Fibroblast of skin of right biceps (primary cell): ENCODE data around the gene ATP9A.
"Not testable (repeated sequence)": the region's sequence is repeated elsewhere in the genome, so short reads cannot be mapped to it uniquely, and the experiment has no call there.

Experiments
- DNase-seq: peaks from one replicate; pipeline ENCODE4 v3.0.0-alpha.2; 2013

Gene ATP9A

DNA sequence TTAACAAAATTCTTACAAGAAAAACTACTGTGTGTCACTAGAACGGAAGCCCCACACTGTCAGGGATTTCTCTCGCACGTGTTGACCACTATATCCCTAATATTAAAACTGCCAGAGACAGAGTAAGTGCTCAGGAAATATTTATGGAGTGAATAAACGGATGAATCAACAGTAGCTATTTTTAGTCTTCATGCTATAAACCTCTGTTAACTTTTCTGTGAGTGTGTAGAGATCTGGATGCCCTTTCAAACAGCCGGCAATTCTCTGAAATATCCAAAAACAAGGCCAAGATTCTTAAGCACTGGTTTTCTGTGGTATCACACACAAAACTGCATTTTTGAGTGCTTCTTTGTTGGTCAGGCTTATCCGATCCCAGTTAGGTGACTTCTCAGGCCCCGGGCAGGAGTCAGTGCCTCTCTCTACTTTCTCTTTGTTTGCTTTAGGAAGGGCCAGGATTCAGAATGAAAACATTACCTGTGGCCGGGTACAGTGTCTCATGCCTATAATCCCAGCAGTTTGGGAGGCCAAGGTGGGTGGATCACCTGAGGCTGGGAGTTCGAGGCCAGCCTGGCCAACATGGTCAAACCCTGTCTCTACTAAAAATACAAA lies 15.7 kb downstream of the ATP9A start:
- peak; percentile 95 for DNase-seq

DNA sequence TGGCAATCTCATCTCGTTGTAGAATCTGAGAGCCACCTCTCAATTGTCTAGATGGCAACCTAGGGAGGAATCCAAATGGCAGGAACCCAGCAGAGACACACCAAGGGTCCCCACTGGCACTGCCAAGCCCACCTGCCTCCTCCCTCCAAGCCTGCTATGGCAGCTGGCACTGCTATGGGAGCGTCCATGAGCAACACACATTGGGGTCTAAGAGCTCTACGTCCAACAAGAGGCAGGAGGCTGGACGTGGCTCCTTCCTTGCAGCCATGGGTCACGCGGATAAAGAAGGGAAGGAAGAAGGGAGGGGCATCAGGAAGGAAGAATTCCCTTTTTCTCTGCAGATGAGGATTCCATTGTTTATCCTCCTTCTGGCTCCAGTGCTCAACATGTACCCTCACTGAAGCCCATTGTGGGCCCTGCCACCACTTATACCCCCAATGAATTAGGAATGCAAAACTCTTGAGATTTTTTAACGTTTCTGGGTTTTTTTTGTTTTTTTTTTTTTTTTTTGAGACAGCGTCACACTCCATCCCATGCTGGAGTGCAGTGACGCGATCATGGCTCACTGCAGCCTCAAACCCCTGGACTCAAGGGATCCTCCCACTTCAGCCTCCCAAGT lies 17.3 kb downstream of the ATP9A start:
- no peak for DNase-seq

DNA sequence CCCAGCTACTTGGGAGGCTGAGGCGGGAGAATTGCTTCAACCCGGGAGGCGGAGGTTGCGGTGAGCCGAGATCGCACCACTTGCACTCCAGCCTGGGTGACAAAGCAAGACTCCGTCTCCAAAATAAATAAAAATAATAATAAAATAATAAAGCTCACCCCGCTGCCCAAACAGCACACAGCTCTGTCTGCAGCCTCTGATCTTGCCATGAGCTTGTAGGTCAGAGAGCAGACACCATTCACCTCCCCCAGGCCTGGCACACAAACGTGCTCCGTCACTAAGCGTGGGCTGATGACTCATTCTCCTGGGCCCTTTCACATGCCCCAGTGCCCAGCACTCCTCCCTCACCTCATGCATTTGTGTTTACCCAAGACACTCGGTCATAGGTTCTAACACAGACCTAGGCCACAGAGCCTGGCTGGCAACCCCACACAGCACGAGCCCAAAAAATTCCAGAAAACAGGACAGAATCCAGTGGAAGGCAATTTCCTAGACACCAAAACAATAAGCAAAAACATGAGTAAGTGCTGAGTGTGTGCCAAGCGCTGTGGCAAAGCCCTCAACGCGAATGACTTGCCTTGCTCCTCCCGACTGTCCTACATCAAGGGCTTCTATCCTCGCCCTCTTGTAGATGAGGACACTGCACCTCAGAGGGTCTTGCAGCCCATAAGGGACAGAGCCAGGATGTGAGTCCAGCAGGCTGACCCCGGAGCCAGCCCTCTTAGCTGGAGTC lies 18.0 kb downstream of the ATP9A start:
- peak; percentile 85 for DNase-seq

DNA sequence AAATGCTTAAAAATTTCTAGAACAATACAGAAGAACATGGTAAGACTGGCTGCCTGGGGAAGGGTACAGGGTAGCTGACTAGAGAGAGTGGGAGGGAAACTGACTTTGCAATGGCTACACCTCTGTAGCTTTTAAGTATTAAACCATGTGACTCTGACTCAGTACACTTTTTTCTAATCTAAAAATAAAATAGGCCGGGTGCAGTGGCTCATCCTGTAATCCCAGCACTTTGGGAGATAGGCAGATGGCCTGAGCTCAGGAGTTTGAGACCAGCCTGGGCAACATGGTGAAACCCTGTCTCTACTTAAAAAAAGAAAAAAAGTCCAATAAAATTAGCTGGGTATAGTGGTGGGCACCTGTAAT lies 18.5 kb downstream of the ATP9A start:
- DNase-seq = peak; percentile 68

DNA sequence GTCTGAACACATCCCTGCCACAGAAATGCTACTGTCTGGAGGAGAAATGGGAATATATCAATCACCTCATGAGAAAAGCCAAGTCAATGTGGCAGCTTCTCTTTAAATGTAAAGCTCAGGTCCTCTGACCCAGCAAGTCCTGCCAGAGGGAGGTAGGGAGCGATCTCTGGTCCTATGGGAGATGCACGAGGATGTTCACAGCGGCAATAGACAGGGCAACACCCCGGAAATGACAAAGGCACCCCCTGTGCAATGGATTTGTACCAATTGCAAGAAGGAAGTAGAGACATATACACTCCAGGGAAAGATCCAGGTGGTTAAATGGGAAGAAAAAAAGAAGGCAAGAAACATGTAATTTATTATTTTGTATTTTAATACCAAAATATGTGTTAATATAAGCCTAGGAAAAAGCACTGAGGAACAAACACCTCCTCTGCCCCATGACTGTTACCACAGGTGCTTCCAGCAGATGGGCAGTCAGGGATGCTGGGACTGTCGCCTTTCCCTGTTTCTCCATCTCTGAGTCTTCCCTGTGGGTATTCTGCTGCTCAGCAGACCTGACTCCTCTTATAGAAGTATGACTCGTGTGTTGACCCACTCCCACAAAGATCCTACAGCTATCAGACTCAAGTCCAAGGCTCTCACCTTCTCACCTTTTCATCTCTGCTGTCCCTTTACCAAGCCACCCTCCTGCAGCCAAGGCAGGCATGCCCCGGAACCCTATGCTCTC lies 20.8 kb downstream of the ATP9A start:
- DNase-seq = no peak

DNA sequence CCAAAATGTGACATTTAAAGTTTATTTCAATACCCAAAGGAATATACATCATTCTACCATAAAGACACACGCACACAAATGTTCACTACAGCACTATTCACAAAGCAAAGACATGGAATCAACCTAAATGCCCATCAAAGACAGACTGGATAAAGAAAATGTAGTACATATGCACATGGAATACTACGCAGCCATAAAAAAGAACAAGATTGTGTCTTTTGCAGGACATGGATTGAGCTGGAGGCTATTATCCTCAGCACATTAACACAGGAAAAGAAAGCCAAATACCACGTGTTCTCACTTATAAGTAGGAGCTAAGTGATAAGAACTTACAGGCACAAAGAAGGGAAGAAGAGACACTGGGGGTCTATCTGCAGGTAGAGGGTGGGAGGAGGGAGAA lies 22.4 kb downstream of the ATP9A start:
- no peak for DNase-seq

DNA sequence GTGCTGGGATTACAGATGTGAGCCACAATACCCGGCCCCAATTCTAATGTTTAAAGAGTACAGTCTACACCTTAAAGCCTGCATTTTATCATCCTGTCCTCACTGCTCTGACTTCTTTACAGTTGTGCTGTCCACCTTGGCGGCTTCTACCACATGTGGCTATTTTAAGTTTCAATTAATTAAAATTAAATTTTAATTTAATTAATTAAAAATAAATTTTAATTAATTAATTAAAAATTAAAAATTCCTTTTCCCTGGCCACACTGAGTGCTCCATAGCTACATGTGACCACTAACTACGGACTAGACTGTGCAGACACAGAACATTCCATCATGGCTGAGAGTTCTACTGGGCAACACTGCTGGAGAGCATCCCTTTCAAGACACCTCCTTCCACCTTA lies 27.4 kb downstream of the ATP9A start:
- DNase-seq = no peak

DNA sequence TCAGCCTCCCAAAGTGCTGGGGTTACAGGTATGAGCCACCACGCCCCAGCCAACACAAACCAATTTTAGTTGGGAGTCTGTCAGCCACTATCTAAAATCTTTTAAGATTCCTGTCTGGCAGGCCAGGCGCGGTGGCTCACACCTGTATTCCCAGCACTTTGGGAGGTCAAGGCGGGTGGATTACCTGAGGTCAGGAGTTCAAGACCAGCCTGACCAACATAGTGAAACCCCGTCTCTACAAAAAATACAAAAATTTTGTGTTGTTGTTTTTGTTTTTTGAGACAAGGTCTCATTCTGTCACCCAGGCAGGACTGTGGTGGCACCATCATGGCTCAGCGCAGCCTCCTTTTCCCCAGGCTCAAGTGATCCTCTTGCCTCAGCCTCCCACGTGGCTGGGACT lies 27.9 kb downstream of the ATP9A start:
- DNase-seq = not testable (repeated sequence)

DNA sequence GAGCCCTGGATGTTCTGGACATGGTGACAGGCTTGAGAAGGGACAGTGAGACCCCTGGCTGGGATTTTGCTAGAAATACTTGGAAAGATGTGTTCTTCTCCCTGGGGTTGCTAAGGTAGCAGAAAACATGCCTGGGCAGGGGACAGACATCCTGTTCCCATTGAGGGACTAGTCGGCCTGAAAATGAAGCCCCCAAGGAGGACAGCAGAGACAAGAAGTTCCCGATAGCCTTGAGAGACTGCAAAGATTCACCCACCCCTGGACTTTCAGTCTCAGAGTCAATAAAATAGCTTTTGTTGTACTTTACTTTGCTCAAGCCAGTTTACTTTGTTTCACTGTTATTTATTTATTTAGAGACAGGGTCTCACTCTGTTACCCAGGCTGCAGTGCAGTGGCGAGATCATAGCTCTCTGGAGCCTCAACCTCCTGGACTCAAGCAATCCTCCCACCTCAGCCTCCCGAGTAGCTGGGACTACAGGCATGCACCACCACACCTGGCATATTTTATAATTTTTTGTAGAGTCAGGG lies 28.4 kb downstream of the ATP9A start:
- no peak for DNase-seq

DNA sequence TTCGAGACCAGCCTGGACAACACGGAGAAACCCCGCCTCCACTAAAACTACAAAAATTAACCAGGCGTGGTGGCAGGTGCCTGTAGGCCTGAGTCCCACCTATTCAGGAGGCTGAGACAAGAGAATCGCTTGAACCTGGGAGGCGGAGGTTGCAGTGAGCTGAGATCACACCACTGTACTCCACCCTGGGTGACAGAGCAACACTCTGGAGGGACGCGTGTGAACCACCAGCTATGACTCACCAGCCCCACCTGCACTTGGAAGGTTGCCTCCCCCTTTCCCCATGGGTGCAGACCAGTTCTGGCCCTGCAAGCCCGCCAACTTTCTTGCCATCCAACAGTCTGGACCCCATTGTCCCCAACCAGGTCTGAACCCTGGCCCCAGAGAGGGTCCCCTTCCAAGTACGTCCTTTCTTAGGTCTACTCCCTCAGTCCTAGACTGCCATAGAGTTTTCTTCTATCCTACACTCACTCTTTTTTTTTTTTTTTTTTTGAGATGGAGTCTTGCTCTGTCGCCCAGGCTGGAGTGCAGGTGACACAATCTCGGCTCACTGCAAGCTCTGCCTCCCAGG lies 29.2 kb downstream of the ATP9A start:
- no peak for DNase-seq

DNA sequence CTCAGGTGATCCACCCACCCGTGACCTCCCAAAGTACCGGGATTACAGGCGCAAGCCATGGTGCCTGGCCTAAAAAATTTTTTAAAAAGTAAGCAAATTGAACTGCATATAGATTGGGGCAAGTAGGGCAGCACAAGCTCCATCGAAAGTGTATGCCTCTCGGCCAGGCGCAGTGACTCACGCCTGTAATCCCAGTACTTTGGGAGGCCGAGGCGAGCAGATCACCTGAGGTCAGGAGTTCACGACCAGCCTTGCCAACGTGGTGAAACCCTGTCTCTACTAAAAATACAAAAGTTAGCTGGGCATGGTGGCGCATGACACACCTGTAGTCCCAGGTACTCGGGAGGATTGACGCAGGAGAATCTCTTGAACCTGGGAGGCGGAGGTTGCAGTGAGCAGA lies 29.9 kb downstream of the ATP9A start:
- DNase-seq = not testable (repeated sequence)

DNA sequence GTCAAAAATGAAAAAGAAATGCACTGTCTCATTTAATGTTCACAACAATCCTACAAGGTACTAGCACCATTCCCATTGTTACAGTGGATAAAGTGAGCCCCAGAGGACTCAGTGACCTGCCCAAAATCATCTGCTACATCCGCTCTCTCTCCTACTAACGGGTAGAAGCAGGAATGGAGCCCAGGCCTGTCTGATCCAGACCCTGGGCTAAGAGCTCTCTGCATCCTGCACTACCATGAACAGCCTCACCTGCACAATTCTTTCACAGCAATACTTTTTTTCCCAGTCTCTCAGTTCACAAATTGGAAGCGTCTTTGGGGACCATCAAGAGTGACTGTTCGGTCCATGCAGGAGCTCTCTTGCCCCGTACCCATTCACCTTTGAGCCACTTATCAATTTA lies 31.2 kb downstream of the ATP9A start:
- no peak for DNase-seq

DNA sequence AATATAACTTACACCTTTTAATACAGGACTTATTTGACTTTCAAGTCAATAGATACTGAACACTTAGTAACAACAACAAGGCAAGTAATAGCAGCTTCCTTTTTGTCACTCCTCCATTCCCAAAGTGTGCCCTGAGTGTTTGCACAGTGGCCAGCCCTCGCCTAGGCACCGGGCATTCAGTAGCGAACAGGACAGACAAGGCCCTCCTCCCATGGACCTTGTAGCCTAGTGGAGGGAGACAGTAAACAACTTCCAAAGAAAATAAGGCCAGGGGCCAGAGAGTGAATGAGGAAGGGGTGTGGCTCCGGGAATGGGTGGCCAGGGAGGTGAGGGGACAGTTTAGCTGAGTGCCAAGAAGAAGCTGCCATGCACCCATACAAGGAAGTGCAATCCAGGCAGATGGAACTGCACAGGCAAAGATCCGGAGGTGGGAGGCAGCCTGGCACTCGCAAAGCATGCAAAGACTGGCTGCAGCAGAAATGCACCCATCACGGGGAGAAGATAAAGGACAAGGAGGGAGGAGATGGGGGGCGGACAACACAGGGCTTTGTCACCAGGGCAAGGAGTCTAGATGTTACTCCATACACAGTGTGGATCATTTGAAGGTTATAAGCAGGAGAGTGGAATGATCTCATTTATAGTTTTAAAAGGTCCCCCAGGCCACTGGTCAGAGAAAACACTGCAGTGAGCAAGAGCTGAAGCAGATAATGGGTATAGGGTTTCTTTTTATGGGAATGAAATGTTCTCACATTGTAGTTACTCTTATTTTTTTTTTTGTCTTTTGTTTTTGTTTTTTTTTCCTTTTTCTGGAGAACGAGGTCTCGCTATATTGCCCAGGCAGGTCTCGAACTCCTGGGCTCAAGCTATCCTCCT lies 32.2 kb downstream of the ATP9A start:
- DNase-seq = no peak

DNA sequence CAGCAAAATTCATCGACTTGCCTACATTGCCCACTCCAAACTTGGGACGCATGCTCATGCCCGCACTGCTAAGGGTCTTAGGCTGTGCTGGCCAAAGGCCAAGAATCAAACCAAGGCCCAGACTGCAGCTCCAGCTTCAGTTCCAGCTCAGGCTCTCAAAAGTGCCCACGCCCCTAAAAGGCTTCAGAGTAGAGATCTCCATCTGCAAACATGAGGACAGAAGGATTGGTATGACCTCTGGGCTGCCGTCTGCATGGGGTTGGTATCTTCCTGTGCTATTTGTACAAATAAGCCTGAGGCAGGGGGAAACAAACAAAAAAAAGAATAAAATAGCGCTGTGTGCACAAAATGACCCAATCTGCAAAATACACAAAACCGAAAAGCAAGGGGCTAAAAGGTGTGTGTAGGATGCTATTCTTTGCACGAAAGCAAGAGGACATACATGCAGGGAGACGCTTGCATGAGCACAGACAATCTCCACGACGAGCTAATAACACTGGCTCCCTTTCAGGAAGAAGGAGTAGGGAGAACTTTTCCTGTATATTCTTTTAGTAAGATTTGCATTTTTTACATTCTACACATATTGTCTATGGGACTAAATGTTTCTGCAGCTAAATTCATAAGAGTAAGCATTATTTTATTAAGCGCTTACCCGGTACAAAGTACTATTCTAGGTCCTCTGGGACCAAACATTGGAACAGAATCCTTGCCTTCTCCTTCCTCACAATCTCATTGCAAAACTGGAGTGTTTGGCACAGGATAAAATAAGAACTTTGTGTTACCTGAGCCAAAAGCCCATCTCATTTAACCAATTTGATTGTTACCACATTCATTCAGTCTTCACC lies 33.1 kb downstream of the ATP9A start:
- no peak for DNase-seq

DNA sequence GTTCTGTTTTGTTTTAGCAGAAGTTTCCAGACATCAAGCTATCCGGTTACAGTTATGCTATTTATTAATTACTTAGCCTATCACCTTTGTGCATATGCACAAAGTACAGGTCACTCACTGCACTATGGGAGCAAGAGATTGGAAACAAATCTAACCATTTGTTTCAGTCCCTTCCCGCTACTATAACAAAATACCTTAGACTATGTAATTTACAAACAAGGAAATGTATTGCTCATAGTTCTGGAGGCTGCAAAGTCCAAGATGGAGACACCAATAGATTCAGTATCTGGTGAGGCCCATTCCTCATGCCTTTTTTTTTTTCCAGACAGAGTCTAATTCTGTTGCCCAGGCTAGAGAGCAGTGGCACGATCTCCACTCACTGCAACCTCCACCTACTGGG lies 35.1 kb downstream of the ATP9A start:
- no peak for DNase-seq

DNA sequence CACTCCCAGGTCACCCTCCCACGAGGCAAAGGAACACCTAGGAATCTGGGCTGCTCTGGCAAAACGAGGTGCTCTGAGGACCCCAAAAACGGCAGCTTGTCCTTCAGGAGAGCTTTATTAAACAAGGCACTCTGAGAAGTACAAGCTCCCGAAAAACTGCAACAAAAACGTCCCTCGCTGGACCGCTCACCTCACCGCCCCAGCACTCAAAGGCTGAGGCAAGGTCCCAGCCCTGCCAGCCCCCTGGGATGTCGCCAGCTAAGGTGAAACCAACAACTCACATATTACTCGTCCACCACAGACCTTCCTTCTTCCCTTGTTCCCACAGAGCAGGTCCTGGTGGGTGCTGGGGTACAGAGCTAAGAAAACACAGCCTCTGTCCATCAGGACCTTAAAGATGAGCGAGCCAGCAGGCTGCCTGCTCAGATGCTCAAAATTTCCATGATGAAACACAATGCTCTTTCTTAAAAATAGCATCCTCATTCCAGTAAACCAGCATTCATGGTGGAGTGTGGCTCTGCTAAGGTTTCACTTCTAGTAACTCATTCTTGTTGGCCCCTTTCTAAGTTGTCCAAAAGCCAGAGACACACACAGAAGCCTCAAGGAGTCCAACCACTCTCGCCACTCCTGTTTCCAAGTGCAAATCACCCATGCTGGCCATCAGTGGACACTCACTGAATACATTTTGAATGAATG lies 35.9 kb downstream of the ATP9A start:
- peak; percentile 58 for DNase-seq

DNA sequence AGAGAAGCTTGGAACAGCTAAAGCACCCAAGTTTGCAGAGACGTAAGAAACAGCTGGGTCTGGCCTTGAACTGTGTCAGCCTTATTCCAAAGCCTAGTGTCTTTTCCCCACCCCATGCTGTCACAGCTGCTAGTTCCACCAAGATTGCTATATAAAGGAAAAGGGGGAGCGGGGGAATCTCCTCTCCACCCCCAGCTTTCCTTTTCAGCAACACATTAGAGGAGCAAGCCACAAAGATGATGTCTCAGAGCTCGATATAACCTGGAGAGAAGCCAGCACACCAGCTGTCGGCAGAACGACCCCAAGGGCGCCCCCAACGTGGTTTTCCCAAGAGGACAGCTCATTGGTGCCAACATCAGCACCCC lies 36.5 kb downstream of the ATP9A start:
- DNase-seq = peak; percentile 55

DNA sequence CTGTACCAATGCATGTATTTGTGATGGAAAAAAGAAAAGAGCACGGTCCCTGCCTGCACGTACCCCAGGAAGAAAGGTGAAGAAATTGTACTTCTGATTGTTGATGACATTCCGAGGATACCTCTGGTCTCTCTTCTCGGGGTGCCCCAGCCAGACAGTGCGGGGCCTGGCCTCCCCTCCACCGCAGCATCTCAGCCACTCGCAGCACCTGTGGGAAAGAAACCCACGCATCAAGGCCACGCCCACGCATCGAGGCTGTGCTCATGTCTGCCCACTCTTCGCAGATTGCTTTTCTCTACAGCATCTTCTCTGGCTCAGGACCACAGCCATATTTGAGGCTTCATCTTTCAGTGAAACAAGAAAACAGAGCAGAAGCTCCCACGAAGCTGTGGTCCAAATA lies 38.4 kb downstream of the ATP9A start:
- no peak for DNase-seq

DNA sequence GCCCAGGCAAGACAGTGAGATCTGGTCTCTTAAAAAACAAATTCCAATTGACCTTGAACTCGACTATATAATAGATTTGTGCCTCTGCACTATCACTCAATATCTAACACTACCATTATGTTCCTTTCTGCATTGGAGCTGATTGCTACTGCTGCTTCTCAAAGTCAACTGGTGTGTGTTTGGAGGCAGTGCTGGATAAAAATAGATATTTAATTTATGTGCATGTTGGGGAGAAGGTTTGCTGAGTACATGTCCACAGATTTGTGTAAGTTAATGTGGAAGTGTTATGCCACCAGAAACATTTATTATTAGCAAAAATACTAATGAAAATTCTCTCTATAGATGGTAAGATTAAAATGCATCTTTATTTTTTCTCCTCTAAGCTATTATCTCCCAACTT lies 39.5 kb downstream of the ATP9A start:
- no peak for DNase-seq

DNA sequence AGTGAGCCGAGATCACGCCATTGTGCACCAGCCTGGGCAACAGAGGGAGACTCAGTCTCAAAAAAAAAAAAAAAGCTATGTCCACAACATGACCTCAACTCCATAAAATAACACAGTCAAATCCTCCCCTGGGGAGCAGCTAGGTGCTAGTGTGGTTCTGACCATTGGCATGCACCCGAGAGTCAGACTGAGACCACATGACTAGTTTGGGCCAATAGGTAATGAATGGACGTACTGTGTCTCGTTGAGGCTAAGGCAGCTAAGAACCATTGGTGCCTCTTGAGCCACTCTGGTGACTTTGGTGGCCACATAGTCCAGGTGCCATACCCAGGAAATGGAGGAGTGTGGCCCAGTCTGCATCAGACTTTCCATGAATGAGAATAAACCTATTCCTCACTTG lies 40.3 kb downstream of the ATP9A start:
- DNase-seq = no peak
